ENCODE data around the gene BRCA1.

DNA sequence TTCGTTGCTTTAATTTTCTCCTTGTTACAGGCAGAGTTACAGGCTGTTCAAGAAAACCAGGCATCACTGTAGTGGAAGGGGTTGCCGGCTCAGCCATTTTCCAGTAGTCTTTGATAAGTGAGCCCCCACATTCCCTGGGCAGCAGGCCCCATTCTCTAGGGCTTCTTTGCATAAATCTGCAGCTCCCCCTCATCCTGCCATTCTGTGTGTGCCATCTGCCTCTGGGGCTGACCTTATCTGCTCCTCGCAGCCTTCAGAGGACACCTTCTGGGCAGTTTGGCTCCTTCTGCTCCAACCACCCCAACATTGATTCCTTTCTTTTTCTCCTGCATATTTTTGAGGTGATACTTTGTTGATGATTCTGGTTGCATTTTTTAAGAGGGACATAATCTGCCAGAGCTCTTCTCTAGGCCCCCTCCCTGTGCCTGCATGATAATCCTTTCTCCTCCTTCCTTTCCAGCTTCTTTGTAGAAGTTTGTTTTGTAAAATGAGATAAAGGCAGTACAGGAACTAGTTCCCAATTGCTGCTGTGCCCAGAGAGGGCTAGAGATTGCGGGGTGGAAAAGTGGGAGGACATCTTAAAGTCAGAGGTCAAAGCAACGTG lies 83.0 kb downstream of the BRCA1 start:
- TF ChIP-seq, protein P1, sequence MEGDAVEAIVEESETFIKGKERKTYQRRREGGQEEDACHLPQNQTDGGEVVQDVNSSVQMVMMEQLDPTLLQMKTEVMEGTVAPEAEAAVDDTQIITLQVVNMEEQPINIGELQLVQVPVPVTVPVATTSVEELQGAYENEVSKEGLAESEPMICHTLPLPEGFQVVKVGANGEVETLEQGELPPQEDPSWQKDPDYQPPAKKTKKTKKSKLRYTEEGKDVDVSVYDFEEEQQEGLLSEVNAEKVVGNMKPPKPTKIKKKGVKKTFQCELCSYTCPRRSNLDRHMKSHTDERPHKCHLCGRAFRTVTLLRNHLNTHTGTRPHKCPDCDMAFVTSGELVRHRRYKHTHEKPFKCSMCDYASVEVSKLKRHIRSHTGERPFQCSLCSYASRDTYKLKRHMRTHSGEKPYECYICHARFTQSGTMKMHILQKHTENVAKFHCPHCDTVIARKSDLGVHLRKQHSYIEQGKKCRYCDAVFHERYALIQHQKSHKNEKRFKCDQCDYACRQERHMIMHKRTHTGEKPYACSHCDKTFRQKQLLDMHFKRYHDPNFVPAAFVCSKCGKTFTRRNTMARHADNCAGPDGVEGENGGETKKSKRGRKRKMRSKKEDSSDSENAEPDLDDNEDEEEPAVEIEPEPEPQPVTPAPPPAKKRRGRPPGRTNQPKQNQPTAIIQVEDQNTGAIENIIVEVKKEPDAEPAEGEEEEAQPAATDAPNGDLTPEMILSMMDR (IDR thresholded peaks at IDR 0.05) = no peak
- no peak for TF ChIP-seq POLR2A (IDR thresholded peaks at IDR 0.05)

Data from esophagus squamous epithelium (tissue), 4 donors.